ENCODE measurements around the gene FLAD1.
"Not testable (repeated sequence)": the region's sequence is repeated elsewhere in the genome, so short reads cannot be mapped to it uniquely, and the experiment has no call there.

FLAD1 gene

DNA sequence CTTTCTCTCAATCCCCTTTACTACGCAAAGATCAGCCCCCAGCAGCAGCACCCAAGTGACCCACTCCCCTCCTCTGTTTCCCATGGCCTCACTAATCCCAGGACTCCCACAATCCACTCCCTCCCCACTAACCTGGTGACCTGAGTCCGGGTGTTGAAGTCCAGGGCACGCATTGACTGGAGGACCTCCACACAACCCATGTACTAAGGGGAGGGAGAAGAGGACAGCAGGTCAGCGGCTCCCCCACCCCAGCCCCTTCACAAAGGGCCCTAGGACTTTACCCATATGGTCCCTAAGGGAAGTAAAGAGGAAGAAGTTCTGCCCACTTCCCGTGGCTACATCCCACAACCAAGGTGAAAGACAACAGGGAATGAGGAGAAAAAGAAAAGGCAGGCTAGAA lies 13.9 kb upstream of the FLAD1 start:
- DNase-seq (ENCODE audit: low read depth): no peak

GRCh38 chr1:154969860-154970452 lies 13.2 kb upstream of the FLAD1 start:
- DNase-seq (ENCODE audit: low read depth): no peak

- DNase-seq (ENCODE audit: low read depth): no peak
Measured at GRCh38 chr1:154970631-154971340, 12.4 kb upstream of the FLAD1 start, which contains the start of gene SHC1. Gene SHC1, minus strand, starts transcription at chr1:154970747. Its CDS starts 221 bp downstream, at chr1:154970526.

GRCh38 chr1:154971341-154971998 lies 11.7 kb upstream of the FLAD1 start:
- no peak for DNase-seq (ENCODE audit: low read depth)

- DNase-seq (ENCODE audit: low read depth): no peak
Measured at GRCh38 chr1:154972213-154972516, 11.0 kb upstream of the FLAD1 start.

- DNase-seq (ENCODE audit: low read depth): no peak
Measured at GRCh38 chr1:154972517-154973343, 10.4 kb upstream of the FLAD1 start.

DNA sequence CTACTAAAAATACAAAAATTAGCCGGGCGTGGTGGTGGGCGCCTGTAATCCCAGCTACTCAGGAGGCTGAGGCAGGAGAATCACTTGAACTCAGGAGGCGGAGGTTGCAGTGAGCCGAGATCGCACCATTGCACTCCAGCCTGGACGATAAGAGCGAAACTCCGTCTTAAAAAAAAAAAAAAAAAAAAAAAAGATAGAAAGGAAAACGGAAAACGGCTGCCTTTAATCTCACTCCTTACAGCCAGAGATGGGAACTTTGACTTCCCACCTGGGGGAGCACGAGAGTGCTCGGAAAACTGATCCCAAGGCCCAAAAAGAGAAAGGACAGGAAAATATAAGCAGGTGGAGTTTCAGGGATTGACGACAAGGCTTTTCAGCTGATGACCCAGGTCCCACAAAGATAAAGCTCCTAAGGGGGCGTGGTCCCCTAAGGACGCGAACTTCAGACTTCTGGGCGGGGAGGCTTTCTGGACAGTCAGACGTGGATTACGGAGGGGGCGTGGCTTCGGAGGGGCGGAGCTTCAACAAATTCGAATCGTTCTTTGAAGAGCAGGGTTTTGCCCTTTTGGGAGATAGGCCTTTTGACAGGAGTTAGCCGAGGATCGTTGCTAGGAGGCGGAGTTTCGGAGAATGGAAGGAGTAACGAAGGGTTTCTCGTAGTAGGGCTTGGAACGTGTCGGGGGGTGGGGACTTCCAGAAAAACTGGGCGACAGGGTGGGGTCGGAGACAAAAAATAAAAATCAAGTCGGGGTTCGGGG lies 9.6 kb upstream of the FLAD1 start:
- DNase-seq (ENCODE audit: low read depth): peak; percentile 75

DNA sequence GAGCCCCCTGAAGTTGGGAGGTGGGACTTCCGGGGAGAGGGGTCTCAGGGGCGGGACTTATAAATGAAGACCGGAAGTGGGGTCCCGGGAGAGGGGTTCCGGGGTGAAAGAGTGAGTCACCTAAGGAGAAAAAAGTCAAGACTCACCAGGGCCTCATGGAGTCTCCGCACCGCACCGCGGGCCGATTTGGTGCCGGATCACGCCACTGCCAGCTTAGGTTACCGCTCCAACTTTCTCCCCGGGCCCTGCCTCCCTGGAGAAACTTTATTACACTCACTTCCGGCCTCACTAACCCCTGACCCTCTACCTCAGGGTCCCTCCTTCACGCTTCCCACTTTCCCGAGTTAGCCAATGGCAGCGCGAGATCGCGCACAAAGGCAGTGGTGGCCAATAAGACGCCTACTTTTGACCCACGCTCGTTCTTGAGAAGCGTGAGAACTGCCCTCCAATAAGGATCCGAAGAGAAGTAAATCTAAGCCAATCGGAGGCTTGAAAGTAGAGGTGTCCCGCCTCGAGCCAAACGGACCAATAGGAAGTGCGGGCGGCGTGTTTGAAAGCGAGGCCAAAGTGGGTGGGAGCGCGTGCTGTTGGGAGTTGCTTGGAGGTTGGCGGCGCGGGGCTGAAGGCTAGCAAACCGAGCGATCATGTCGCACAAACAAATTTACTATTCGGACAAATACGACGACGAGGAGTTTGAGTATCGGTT lies 8.9 kb upstream of the FLAD1 start, which contains the start of gene CKS1B:
Gene CKS1B (plus strand): TSS at position 580 of the 706 bp plus-strand sequence. CDS start 65 bp downstream, at position 645.
- peak; percentile 91 for DNase-seq (ENCODE audit: low read depth)

DNA sequence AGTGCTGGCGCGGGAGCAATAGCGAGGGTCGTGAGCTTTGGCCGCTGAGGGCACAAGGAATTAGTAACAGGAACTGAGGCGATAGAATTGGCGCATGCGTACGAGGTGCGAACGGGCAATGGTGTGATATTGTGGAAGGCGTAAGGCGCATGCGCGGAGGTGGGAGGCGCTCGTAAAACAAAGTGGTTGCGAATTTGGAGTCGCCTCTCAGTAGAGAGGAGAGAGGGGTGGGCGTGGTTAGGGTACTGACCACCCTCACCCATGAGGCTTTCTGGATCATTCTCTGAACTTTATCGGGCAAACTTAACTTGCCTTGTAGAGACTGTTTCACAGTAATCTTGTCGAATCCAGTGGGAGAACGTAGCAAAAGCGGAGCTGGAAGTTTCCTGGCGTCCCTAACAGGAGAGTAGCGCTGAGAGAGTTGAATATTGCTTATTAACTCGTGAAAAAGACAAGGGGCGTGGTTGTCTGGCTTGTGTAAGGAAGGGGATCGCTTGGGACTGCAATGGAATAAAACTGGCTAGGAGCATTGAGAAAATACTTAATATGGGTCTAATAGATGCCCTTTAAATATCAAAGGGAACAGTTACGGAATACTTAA lies 8.2 kb upstream of the FLAD1 start:
- DNase-seq (ENCODE audit: low read depth): peak; percentile 91

DNA sequence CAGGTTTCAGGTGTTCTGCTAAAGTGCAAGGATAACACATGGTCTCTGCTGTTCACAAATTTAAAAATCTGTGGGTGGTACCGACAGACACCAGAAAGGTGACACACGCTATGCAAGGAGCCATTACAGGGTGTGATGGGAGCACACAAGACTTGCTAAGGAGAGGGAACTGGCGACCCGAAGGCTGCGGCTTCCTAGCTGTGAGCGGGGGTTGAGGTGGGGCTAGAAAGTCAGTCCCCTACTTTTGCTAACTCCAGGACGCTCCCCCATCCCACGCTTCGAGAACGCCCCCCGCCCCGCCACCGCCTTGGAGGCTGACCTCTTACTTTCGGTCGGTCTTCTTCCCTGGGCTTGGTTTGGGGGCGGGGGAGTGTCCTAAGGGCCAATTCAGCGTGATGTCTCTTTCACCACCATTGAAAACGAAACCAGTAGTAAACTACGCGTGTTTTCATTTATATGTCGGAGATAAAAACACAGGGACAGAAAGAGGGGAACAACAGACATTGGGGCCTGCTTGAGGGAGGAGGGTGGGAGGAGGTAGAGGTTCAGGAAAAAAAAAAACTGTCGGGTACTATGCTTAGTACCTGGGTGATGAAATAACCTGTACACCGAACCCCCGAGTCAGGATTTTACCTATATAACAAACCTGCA lies 7.6 kb upstream of the FLAD1 start:
- DNase-seq (ENCODE audit: low read depth): peak; percentile 35

DNA sequence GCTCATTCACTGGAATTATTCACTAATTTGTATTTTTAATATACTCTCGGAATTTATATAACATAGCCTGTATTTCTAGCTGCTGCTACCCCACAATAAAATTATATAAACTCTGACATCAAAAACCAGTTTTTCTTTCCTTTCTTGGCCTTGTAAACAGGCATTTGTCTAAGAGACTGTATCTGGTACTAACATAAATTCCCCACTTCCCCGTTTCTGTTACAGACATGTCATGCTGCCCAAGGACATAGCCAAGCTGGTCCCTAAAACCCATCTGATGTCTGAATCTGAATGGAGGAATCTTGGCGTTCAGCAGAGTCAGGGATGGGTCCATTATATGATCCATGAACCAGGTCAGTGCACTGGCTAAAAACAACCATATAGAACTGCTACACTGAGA lies 5.4 kb upstream of the FLAD1 start:
- not testable (repeated sequence) for DNase-seq (ENCODE audit: low read depth)

DNA sequence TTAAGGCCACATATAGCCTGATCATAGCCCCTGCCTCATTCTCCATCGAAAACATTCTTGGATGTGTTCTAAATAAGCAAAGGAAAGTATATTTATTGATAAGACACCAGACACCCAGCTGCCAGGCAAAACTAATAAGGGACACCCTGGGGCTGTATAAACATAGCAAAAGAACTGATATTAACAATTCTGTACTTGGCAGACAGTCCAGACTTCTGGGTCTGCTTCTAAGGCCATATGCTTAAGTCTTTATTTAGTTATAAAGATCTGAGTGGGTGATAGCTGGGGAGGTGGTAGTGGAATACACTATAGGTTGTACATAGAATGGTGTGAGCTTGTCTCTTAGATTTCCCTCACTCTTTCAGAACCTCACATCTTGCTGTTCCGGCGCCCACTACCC lies 4.8 kb upstream of the FLAD1 start:
- DNase-seq (ENCODE audit: low read depth): no peak

GRCh38 chr1:154982341-154982740 lies 803 bp upstream of the FLAD1 start:
- no peak for DNase-seq (ENCODE audit: low read depth)

GRCh38 chr1:154983776-154984466 lies 777 bp downstream of the FLAD1 start:
- DNase-seq (ENCODE audit: low read depth): no peak

- not testable (repeated sequence) for DNase-seq (ENCODE audit: low read depth)
Measured at GRCh38 chr1:154986736-154987135, 3.6 kb downstream of the FLAD1 start.

DNA sequence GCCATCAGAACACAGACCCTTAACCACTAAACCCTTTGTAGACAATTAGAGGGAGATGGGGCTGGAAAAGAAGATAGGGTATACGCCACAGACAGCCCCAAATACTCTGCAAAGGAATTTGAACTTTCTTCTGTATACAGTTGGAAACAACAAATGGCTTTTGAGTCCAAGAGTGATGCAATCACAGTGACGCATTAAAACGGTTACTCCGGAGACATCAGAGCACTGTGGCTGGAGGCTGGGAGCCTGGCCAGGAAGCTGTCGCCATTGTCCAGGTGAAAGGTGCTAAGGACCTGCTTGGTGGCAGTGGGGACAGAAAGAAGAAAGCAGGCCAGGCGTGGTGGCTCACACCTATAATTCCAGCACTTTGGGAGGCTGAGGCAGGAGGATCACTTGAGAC lies 4.2 kb downstream of the FLAD1 start:
- no peak for DNase-seq (ENCODE audit: low read depth)

DNA sequence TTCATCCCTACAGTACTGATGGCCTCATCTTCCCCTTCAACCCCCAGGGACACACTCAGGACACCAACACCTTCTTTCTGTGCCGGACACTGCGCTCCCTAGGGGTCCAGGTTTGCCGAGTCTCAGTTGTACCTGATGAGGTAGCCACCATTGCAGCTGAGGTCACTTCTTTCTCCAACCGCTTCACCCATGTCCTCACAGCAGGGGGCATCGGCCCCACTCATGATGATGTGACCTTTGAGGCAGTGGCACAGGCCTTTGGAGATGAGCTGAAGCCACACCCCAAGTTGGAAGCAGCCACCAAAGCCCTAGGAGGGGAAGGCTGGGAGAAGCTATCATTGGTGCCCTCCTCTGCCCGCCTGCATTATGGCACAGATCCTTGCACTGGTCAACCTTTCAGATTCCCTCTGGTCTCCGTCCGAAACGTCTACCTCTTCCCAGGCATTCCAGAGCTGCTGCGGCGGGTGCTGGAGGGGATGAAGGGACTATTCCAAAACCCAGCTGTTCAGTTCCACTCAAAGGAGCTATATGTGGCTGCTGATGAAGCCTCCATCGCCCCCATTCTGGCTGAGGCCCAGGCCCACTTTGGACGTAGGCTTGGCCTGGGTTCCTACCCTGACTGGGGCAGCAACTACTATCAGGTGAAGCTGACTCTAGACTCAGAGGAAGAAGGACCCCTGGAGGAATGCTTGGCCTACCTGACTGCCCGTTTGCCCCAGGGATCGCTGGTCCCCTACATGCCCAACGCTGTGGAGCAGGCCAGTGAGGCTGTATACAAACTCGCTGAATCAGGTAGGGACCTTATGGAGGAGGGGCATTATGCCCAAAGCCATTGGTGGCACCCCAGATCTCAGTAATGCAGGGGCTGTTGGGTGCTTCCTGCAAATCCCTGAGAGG lies 5.2 kb downstream of the FLAD1 start:
- DNase-seq (ENCODE audit: low read depth): no peak

DNA sequence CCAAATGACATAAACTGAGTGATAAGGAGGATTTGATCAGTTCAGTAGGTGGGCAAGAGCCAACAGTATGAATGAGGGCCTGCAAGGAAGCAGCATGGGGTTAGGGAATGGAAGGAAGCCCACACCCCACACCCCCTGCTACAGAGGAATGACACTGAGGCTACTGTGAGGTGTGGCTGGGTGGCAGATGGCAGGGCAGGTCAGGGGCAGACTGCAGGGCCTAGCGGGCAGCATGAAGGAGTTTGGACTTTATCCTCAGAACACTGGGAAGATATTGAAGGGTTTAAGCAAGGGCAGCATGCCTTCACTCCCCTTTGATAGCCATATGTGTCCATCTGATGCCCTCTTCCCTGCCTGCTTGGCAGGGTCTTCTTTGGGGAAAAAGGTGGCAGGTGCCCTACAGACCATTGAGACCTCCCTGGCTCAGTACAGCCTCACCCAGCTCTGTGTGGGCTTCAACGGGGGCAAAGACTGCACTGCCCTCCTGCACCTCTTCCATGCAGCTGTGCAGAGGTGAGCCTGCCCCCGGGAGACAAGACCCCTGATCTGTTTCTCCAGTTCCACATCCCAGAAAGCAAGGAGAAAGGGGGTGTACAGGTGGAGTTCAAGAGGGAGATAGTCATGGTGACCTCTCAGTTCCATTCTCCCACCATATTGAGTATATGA lies 6.2 kb downstream of the FLAD1 start:
- no peak for DNase-seq (ENCODE audit: low read depth)

Measured in stimulated activated CD8-positive, alpha-beta memory T cell treated with anti-CD3 and anti-CD28 coated beads, Interleukin-12 subunit alpha, Interleukin-12 subunit beta, amount 100 ng/mL, for 4 hours (primary cell).